MM.1S (cell line): Measurements from ENCODE around the gene RAD21L1.

Source experiments
- DNase-seq: peaks from one replicate; pipeline ENCODE4 v3.0.0-alpha.2; 2015
- H2AFZ ChIP-seq: fragments of 300-600 bp; sonication (generic); 2 replicates; pipeline ENCODE4 v1.6.0; 2016; ENCODE audit warnings: antibody characterized with exemption, low read length
- H3F3A ChIP-seq: fragments of 300-600 bp; sonication (generic); 2 replicates; pipeline ENCODE4 v1.6.1; 2016; ENCODE audit warnings: mild to moderate bottlenecking, antibody characterized with exemption, low read length, moderate library complexity, mixed read lengths; ENCODE audit not compliant: insufficient read depth
- H3K27ac ChIP-seq: fragments of 300-600 bp; sonication (generic); 2 replicates; pipeline ENCODE4 v1.5.1; 2016; ENCODE audit warnings: mild to moderate bottlenecking, low read length
- H3K27me3 ChIP-seq: fragments of 300-600 bp; sonication (generic); replicated peaks from 2 replicates; pipeline ENCODE4 v1.6.0; 2016; ENCODE audit warnings: low read length; ENCODE audit not compliant: insufficient read depth
- H3K36me3 ChIP-seq: fragments of 300-600 bp; sonication (generic); replicated peaks from 2 replicates; pipeline ENCODE4 v1.6.1; 2016; ENCODE audit warnings: mild to moderate bottlenecking, low read length, mixed read lengths; ENCODE audit not compliant: insufficient read depth
- H3K4me1 ChIP-seq: fragments of 300-600 bp; sonication (generic); 2 replicates; pipeline ENCODE4 v1.6.1; 2016; ENCODE audit warnings: low read length, mixed read lengths
- H3K4me2 ChIP-seq: fragments of 300-600 bp; sonication (generic); 2 replicates; pipeline ENCODE4 v1.6.0; 2016; ENCODE audit warnings: low read depth, low read length
- H3K4me3 ChIP-seq: fragments of 300-600 bp; sonication (generic); 2 replicates; pipeline ENCODE4 v1.5.1; 2016; ENCODE audit warnings: low read length, mixed read lengths
- H3K79me2 ChIP-seq: fragments of 300-600 bp; sonication (generic); 2 replicates; pipeline ENCODE4 v1.6.1; 2016; ENCODE audit warnings: mixed run types, low read length, mixed read lengths
- H3K9ac ChIP-seq: fragments of 300-600 bp; sonication (generic); 2 replicates; pipeline ENCODE4 v1.6.1; 2016; ENCODE audit warnings: low read length, mixed read lengths
- H3K9me2 ChIP-seq: fragments of 300-600 bp; sonication (generic); replicated peaks from 2 replicates; pipeline ENCODE4 v1.6.1; 2016; ENCODE audit warnings: mild to moderate bottlenecking, low read length, mixed read lengths; ENCODE audit not compliant: insufficient read depth
- H3K9me3 ChIP-seq: fragments of 300-600 bp; sonication (generic); replicated peaks from 2 replicates; pipeline ENCODE4 v1.6.1; 2016; ENCODE audit warnings: mild to moderate bottlenecking, low read length, mixed read lengths; ENCODE audit not compliant: insufficient read depth
- H4K20me1 ChIP-seq: fragments of 300-600 bp; sonication (generic); 2 replicates; pipeline ENCODE4 v1.6.1; 2016; ENCODE audit warnings: mild to moderate bottlenecking, low read length, moderate library complexity, mixed read lengths; ENCODE audit not compliant: insufficient read depth
- EZH2 ChIP-seq: fragments of 300-600 bp; sonication (generic); optimal IDR thresholded peaks from 2 replicates; pipeline ENCODE3; 2017; ENCODE audit warnings: low read depth, mild to moderate bottlenecking, antibody characterized with exemption, low read length, mixed read lengths
- EZH2phosphoT487 ChIP-seq: fragments of 300-600 bp; sonication (generic); IDR thresholded peaks from 2 replicates; pipeline ENCODE4 v1.6.1; 2018; ENCODE audit warnings: antibody characterized with exemption, low read length
- TF ChIP-seq, protein P1 (sequence below): fragments of 300-600 bp; sonication (generic); IDR thresholded peaks from 2 replicates; pipeline ENCODE4 v1.5.1; 2016; ENCODE audit warnings: antibody characterized with exemption, low read length, mixed read lengths

RAD21L1 gene

DNA sequence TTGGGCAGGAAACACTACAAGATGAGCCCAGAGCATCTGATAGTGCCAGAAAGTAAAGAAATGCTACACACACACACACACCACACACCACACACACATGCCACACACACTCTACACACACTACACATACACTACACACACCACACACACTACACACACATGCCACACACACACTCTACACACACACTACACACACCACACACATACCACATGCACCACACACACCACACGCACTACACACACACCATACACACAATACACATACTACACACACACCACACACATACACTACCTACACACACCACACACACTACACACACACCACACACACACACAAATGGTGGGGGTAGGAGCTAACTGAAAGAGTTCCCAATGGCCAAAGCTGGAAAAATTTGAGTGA lies 37.5 kb upstream of the RAD21L1 start:
- Histone ChIP-seq H3K4me2 (no peak overlapping the region), H3K9ac (no peak overlapping the region), H3K27ac (no peak overlapping the region), H3K9me3 (no peaks in the 10 kb centered on the region), H3K79me2 (no peaks in the 10 kb centered on the region), H3K4me1 (peaks cover 4% of the 10 kb centered on the region; the same call in 1 of the 2 replicates), H3K4me3 (no peak overlapping the region), H4K20me1 (no peaks in the 10 kb centered on the region), H3K36me3 (no peaks in the 10 kb centered on the region), H2AFZ (no peak overlapping the region), H3F3A (no peaks in the 10 kb centered on the region), H3K9me2 (no peaks in the 10 kb centered on the region), H3K27me3 (no peaks in the 10 kb centered on the region)
- TF ChIP-seq, protein P1, sequence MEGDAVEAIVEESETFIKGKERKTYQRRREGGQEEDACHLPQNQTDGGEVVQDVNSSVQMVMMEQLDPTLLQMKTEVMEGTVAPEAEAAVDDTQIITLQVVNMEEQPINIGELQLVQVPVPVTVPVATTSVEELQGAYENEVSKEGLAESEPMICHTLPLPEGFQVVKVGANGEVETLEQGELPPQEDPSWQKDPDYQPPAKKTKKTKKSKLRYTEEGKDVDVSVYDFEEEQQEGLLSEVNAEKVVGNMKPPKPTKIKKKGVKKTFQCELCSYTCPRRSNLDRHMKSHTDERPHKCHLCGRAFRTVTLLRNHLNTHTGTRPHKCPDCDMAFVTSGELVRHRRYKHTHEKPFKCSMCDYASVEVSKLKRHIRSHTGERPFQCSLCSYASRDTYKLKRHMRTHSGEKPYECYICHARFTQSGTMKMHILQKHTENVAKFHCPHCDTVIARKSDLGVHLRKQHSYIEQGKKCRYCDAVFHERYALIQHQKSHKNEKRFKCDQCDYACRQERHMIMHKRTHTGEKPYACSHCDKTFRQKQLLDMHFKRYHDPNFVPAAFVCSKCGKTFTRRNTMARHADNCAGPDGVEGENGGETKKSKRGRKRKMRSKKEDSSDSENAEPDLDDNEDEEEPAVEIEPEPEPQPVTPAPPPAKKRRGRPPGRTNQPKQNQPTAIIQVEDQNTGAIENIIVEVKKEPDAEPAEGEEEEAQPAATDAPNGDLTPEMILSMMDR, result no peak
- no peak for TF ChIP-seq EZH2
- DNase-seq, result no peak

DNA sequence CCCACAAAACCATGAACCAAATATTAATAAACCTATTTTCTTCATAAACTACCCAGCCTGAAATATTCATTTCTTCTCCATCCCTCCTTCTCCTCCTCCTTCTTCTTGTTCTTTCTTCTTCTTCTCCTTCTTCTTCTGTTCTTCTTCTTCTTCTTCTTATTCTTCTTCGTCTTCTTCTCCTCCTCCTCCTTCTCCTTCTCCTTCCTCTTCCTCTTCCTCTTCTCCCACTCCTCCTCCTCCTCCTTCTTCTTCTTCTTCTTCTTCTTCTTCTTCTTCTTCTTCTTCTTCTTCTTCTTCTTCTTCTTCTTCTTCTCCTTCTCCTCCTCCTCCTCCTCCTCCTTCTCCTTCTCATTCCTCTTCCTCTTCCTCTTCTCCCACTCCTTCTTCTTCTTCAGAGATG lies 36.0 kb upstream of the RAD21L1 start:
- H3K79me2 ChIP-seq, result no peaks in the 10 kb centered on the region
- TF ChIP-seq EZH2phosphoT487, result no peak
- TF ChIP-seq, protein P1, result no peak
- TF ChIP-seq EZH2, result no peak
- no peaks in the 10 kb centered on the region for H4K20me1 ChIP-seq
- no peaks in the 10 kb centered on the region for H3K9me3 ChIP-seq
- no peaks in the 10 kb centered on the region for H3K27me3 ChIP-seq
- H2AFZ ChIP-seq, result no peak overlapping the region
- H3K36me3 ChIP-seq, result no peaks in the 10 kb centered on the region
- no peak overlapping the region for H3K4me2 ChIP-seq
- H3K9me2 ChIP-seq, result no peaks in the 10 kb centered on the region
- H3K4me3 ChIP-seq, result no peak overlapping the region
- no peak for DNase-seq
- no peaks in the 10 kb centered on the region for H3F3A ChIP-seq
- no peak overlapping the region for H3K9ac ChIP-seq
- no peak overlapping the region for H3K27ac ChIP-seq
- peaks cover 4% of the 10 kb centered on the region; the same call in 1 of the 2 replicates for H3K4me1 ChIP-seq

GRCh38 chr20:1190847-1191246 lies 35.0 kb upstream of the RAD21L1 start:
- no peak for DNase-seq
- TF ChIP-seq, protein P1, result no peak
- TF ChIP-seq EZH2 (no peak), EZH2phosphoT487 (no peak)
- Histone ChIP-seq H3K27me3 (no peaks in the 10 kb centered on the region), H3K27ac (no peak overlapping the region), H3K9me3 (no peaks in the 10 kb centered on the region), H3K4me2 (no peak overlapping the region), H3K9ac (no peak overlapping the region), H3K4me3 (no peak overlapping the region), H3F3A (no peaks in the 10 kb centered on the region), H2AFZ (no peak overlapping the region), H3K9me2 (no peaks in the 10 kb centered on the region), H3K4me1 (peaks cover 4% of the 10 kb centered on the region; the same call in 1 of the 2 replicates), H3K36me3 (no peaks in the 10 kb centered on the region), H4K20me1 (no peaks in the 10 kb centered on the region), H3K79me2 (no peaks in the 10 kb centered on the region)
